ENCODE results near the gene ZDHHC5. TPM values are rescaled to one million over a fixed set of nuclear protein-coding genes. Genes with fewer than 3 reads are reported as not detected.
A peak's percentile ranks its signal among the peaks of the same experiment; 100 is the strongest.

ZDHHC5 gene
- total and polyA plus RNA-seq, 2 of the 13 experiments (the other 11 are each of a cell fraction or from before 2014, with no cell fraction given) = 26.6 to 34.0 TPM

- TF ChIP-seq ZBTB44 (CRISPR knock-in tag; IDR thresholded peaks at IDR 0.05) = no peak
- no peak for TF ChIP-seq PLRG1 (conservative IDR thresholded peaks at IDR 0.05)
- no peak for TF ChIP-seq SKI (IDR thresholded peaks at IDR 0.05; ENCODE audit: partially characterized antibody)
- TF ChIP-seq TBX3 (IDR thresholded peaks at IDR 0.05; ENCODE audit: borderline replicate concordance) = no peak
- 0 out of 2 replicates have a peak, but pooled peaks have one; percentile 33 for TF ChIP-seq PITX1 (CRISPR knock-in tag; IDR thresholded peaks at IDR 0.05)
- no peak for TF ChIP-seq PAX8 (CRISPR knock-in tag; IDR thresholded peaks at IDR 0.05; ENCODE audit: borderline replicate concordance)
- no peak for TF ChIP-seq FOXM1 (CRISPR knock-in tag; IDR thresholded peaks at IDR 0.05)
- TF ChIP-seq SMARCC2 (IDR thresholded peaks at IDR 0.05) = no peak
- no peak for TF ChIP-seq NR0B2 (CRISPR knock-in tag; IDR thresholded peaks at IDR 0.05)
- no peak for TF ChIP-seq THAP8 (CRISPR knock-in tag; IDR thresholded peaks at IDR 0.05; ENCODE audit: borderline replicate concordance)
- no peak for TF ChIP-seq ZNF639 (CRISPR knock-in tag; conservative IDR thresholded peaks at IDR 0.05)
- TF ChIP-seq KLF11 (CRISPR knock-in tag; IDR thresholded peaks at IDR 0.05) = no peak
- TF ChIP-seq MAX (IDR thresholded peaks at IDR 0.05) = 0 out of 2 replicates have a peak, but pooled peaks have one; percentile 26
- no peak for TF ChIP-seq NFIB (CRISPR knock-in tag; IDR thresholded peaks at IDR 0.05; ENCODE audit: borderline replicate concordance)
- peak; percentile 31; the same call in 1 of the 2 replicates for TF ChIP-seq ARNTL (CRISPR knock-in tag; IDR thresholded peaks at IDR 0.05)
- no peak for TF ChIP-seq ZNF160 (CRISPR knock-in tag; IDR thresholded peaks at IDR 0.05)
- TF ChIP-seq HOXA5 (CRISPR knock-in tag; IDR thresholded peaks at IDR 0.05) = no peak
- TF ChIP-seq REXO4 (CRISPR knock-in tag; IDR thresholded peaks at IDR 0.05; ENCODE audit: borderline replicate concordance) = no peak
- TF ChIP-seq ZNF607 (CRISPR knock-in tag; IDR thresholded peaks at IDR 0.05; ENCODE audit: borderline replicate concordance) = no peak
- 0 out of 2 replicates have a peak, but pooled peaks have one; percentile 30 for TF ChIP-seq HOXA3 (CRISPR knock-in tag; IDR thresholded peaks at IDR 0.05)
- TF ChIP-seq ZBTB3 (CRISPR knock-in tag; IDR thresholded peaks at IDR 0.05; ENCODE audit: borderline replicate concordance, low read depth) = no peak
- no peak for TF ChIP-seq BRF2 (CRISPR knock-in tag; IDR thresholded peaks at IDR 0.05)
- no peak for TF ChIP-seq GLMP (CRISPR knock-in tag; IDR thresholded peaks at IDR 0.05; ENCODE audit: borderline replicate concordance)
- no peak for TF ChIP-seq BRD4 (CRISPR knock-in tag; IDR thresholded peaks at IDR 0.05)
Observed at GRCh38 chr11:57639321-57640067, 28.4 kb upstream of the ZDHHC5 start (continued).
